GM19372 (cell line): Measurements from ENCODE around the gene ITGA3.

Experiments used
- ATAC-seq: cut with Tn5 transposase; IDR thresholded peaks from one replicate; pipeline ENCODE4 v1.9.1; 2021; ENCODE audit warnings: mild to moderate bottlenecking, low read depth, moderate library complexity; ENCODE audit not compliant: unreplicated experiment

The ITGA3 gene

GRCh38 chr17:50106393-50107131 is 50.7 kb downstream of the ITGA3 start:
- ATAC-seq: no peak

- no peak for ATAC-seq
These were observed 52.0 kb downstream of the ITGA3 start for GRCh38 chr17:50107790-50108414.

DNA sequence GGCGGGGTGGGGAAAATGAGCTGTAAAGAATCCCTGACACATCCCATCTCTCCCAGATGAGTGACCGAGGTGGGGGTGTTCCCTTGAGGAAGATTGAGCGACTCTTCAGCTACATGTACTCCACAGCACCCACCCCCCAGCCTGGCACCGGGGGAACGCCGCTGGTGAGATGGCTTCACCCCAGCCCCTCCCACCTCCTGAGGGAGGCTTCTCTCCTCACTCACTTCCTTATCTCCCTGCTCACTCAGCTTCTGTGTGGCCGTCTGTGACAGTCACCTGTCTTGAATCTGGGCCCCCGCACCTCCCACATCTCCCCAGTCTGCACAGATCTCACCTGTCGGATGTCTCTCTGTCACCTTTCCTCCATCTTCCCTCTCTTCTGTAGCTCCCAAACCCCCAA is 52.6 kb downstream of the ITGA3 start:
- no peak for ATAC-seq

DNA sequence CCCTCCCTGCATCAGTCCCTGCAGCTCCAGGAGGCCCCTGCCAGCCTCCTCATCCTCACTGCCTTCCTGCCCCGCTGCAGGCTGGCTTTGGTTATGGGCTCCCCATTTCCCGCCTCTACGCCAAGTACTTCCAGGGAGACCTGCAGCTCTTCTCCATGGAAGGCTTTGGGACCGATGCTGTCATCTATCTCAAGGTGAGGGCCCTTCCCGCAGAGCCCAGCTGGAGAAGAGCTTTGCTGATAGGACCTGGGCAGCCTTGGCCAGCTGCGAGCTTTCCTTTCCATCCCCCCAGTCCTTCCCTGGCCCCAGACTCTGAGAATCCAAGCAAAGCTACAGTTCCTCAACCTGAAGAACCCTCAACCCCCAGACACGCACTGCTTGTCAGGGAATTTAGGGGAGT is 53.3 kb downstream of the ITGA3 start:
- ATAC-seq: no peak

DNA sequence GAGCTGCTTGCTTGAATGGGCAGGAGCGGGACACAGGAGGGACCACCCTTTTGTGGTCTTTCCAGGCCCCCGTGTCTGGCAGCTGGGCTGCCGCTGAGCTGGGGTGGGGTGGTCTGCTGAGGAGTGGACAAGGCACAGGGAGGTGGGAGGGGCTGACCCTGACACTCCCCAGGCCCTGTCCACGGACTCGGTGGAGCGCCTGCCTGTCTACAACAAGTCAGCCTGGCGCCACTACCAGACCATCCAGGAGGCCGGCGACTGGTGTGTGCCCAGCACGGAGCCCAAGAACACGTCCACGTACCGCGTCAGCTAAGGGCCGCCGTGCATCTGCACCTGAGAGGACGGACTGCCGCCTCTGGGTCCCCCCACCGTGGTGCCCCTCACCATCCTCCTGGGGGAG is 53.9 kb downstream of the ITGA3 start:
- no peak for ATAC-seq

DNA sequence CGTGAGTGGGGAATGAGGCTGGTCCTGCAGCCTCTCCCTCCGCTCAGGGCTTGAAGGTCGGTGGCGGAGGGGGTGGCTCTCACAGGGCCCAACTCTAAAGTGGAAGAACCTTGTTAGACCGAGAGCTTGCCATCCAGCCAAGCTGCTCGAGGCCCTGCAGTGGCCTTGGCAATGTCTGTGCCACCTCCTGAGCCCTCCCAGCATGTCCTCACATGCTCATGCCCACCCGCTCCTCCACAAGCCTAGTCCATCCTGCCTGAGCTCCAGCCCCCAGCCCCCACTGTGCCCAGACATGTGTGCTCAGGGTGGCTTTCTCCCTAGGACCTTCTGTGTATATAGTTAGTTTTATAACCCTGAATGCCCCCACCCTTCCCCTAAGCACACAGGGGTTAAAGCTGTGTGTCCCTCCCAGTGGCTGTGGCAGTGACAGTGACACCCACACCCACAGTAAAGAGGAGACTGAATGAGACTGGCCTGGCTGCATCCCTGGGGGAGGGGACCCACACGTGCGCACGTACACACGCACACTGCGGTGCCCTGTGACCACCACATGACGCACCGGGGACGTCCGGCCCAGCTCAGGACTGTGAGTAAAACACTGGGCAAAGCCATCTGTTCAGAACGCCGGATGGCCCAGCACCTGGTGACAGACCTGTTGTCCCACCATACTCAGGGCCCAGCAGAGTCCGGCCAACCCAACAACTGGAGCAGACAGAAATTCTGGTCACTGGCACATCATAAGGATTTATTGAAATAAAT is 54.9 kb downstream of the ITGA3 start:
- ATAC-seq: no peak

DNA sequence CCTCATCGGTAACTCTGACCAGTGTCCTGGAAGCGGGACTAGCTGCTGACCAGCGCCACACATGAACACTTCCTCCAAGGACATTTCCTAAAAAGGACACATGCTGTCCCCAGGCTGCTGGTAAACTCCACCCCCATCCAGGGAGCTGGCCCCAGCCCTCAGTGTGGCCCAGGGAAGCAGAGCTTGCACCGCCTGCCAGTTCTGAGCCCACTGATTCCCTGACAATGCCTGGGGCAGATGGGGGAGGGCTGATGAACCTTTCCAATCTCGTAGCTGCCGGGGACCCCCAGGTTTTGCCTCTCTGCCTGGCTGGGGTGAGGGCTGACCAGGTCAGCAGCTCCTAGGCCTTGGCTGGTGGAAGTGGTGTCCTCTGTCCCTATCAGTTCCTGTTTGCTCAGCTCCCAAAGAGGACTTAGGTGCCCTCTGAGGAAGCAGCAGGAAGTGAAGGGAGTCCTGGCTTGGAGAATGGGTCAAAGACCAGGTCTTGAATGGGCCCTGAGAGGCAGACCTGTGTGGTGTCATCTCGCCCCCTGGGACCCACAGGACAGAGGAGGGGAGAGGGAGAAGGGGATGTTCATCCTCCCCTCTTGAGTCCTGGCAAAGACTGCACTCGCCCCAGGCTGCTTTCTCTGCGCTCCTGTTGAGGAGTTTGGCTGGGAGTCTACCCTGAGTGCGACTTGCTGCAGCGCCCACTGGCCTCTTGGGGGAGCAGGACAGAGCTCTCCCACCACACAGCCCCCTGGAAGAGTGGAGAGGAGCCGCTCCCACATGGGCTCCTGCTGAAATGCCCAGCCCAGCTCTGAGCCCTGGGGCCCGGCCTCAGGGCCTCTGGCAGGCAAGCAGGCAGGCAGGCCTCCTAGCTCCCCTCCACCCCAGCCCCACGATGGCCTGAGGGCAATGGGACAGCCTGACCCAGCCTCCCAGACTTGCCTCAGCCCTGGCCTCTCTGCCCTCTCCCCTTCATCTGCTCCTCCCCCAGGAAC is 56.1 kb downstream of the ITGA3 start:
- ATAC-seq: no peak

DNA sequence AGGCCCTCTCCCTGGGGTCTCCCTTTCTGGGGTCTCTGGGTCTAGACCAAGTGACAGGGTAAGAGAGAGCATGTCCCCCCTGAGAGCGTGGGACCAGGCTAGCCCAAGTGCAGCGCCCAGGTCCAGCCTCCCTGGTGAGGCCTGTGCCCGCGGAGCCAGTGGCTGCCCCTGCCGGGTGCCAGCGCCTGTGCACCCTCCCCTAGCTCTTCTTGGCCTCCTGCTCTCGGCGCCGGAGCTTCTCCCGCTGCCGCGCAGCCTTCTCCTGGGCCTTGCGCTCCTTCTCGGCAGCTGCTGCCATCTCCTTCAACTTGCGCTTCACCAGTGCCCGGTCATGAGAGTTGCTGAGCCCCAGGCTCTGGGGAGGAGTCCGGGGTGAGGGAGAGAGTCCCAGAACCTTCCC is 56.8 kb downstream of the ITGA3 start:
- no peak for ATAC-seq

GRCh38 chr17:50113624-50114320 is 57.9 kb downstream of the ITGA3 start:
- no peak for ATAC-seq

GRCh38 chr17:50114401-50114800 is 58.5 kb downstream of the ITGA3 start:
- no peak for ATAC-seq

DNA sequence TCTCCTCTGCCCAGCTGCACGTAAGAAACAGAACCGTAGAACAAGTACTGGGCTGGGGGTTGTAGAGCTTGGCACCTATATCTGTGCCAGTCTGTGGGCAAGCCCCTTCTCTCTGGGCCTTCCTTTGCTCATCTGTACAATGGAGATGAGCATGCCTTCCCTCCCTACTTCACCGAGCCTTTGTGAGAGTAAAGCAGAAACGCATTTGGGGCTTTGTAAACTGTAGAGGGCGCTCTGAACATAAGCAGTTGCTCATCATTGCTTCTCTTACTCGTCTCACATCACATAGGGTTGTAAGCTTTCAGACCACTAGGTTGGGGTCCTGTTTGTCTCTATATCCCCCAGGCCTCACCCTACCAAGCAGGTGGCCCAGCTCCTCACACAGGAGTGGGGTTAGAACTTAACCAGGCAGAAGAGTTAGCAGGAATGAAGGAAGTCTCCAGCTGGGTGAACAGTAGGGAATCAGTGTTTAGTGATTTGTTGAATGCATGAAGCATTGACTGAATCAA is 59.0 kb downstream of the ITGA3 start:
- no peak for ATAC-seq

DNA sequence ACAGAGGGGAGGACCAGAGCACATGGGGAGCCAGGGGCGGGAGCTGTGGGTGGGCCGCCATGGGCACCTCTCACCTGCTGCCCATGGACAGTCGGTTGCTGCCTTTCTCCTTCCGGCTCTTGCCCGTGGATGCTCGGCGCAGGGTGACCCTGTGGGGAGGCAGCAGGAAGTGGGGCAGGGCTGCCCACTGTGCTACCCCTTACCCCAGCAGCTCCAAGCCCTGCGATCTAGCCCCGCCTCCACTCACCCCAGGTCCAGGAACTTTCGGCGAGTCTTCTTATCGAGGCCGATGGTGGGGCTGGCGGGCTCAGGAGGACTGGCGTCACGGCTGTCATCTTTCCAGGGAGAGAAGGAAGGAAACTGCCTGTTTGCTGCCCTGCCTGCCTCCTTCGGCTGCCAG is 59.8 kb downstream of the ITGA3 start:
- no peak for ATAC-seq

GRCh38 chr17:50117202-50118051 is 61.5 kb downstream of the ITGA3 start:
- no peak for ATAC-seq

DNA sequence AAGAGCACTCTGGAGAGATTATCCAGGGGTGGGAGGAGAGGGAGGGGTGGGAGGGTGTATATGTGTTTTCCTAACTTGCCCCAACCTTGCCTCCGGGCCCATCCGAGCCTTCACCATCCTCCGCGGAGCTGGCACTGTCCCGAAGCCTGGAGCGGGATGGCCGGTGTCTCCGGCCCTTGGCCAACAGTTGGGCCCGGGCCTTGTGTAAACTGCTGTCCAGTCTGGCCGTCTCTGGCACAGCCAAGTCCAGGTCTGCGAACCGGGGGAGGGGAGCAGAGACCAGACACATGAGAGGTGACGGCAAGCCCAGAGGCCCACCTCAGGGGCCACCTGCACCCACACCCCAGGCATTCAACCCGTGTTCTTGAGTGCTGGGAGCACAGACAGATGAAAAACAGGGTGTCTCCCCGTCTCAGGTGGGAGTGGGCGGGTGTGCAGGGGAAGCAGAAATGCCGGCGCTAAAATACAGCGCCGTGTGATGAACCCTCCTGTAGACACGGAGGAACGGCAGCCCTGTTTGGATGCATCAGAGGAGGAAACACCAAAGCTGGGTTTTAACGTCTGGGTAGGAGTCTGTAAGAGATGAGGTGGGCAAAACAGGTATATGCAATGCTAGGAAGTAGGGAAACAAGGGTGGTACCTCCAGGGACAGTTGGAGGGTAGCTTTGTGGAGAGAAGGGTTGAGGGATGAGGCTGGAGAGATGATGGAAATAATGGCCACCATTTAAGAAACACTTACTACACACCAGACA is 62.3 kb downstream of the ITGA3 start:
- no peak for ATAC-seq

- ATAC-seq: no peak
These were observed 62.9 kb downstream of the ITGA3 start for GRCh38 chr17:50118828-50119218.

DNA sequence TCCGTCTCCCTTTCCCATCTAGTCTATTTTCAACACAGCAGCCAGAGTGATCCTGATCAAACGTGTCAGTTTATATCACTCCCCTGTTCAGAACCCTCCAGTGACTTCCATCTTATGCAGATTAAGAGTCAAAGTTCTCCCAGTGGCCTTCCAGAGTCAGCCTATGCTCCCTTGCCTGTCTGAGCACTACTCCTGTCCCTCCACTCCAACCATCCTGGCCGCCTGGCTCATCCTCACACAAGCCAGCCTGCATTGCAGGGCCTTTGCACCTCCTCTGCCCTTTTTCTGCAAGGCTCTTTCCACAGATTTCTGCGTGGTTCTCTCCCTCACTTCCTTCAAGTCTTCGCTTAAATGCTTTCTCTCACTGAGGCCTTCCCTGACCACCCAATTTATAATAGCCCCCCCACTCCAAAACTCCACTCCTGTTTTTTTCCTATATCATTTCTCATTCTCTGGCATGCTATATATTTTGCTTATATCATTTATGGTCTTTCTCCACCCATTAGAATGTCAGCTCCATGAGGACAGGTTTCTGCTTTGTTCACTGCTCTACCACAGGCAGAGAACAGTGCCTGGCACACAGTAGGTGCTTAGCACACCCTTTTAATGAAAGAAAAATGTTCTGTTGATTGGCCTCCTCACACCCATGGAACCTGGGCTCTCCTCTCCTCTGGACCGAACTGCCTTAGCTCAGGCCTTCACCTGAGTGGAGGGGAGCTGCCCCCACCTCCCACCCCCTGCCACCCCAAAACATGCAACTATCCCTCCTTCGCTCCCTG is 64.8 kb downstream of the ITGA3 start:
- no peak for ATAC-seq

- no peak for ATAC-seq
These were observed 67.0 kb downstream of the ITGA3 start for GRCh38 chr17:50122945-50123344.
